SK-N-SH treated with all-trans-retinoic acid at 6 μM for 48 hours (cell line): ENCODE results near the gene IGFBP3.

Source experiments
- BACH2 ChIP-seq: fragments of 250-450 bp; sonication (Bioruptor Pico); IDR thresholded peaks from 2 replicates; pipeline ENCODE4 v1.9.0; 2021; ENCODE audit warnings: mild to moderate bottlenecking, borderline replicate concordance
- CSRNP3 ChIP-seq: fragments of 250-450 bp; sonication (Bioruptor Pico); IDR thresholded peaks from 2 replicates; pipeline ENCODE4 v1.5.1; 2021; ENCODE audit warnings: mild to moderate bottlenecking, moderate library complexity
- RARB ChIP-seq: fragments of 250-450 bp; sonication (Bioruptor Pico); IDR thresholded peaks from 2 replicates; pipeline ENCODE4 v1.8.0; 2021; ENCODE audit warnings: mild to moderate bottlenecking, moderate library complexity
- TCF4 ChIP-seq: fragments of 250-450 bp; sonication (Bioruptor Pico); IDR thresholded peaks from 2 replicates; pipeline ENCODE4 v1.8.0; 2021; ENCODE audit warnings: mild to moderate bottlenecking, moderate library complexity, borderline replicate concordance
- ZFP30 ChIP-seq: fragments of 450-650 bp; formaldehyde crosslinking; IDR thresholded peaks from 2 replicates; pipeline ENCODE4 v1.5.0; 2022; ENCODE audit warnings: mild to moderate bottlenecking, moderate library complexity
- ZNF8 ChIP-seq: fragments of 450-650 bp; formaldehyde crosslinking; IDR thresholded peaks from 2 replicates; pipeline ENCODE4 v1.5.0; 2020; ENCODE audit warnings: mild to moderate bottlenecking, moderate library complexity
- TF ChIP-seq, protein P1 (sequence below): fragments of 250-450 bp; sonication (Bioruptor Pico); IDR thresholded peaks from 2 replicates; pipeline ENCODE4 v1.5.0; 2020; ENCODE audit warnings: mild to moderate bottlenecking, moderate library complexity

- TF ChIP-seq ZNF8 (CRISPR knock-in tag) = no peak
- TF ChIP-seq, protein P1, sequence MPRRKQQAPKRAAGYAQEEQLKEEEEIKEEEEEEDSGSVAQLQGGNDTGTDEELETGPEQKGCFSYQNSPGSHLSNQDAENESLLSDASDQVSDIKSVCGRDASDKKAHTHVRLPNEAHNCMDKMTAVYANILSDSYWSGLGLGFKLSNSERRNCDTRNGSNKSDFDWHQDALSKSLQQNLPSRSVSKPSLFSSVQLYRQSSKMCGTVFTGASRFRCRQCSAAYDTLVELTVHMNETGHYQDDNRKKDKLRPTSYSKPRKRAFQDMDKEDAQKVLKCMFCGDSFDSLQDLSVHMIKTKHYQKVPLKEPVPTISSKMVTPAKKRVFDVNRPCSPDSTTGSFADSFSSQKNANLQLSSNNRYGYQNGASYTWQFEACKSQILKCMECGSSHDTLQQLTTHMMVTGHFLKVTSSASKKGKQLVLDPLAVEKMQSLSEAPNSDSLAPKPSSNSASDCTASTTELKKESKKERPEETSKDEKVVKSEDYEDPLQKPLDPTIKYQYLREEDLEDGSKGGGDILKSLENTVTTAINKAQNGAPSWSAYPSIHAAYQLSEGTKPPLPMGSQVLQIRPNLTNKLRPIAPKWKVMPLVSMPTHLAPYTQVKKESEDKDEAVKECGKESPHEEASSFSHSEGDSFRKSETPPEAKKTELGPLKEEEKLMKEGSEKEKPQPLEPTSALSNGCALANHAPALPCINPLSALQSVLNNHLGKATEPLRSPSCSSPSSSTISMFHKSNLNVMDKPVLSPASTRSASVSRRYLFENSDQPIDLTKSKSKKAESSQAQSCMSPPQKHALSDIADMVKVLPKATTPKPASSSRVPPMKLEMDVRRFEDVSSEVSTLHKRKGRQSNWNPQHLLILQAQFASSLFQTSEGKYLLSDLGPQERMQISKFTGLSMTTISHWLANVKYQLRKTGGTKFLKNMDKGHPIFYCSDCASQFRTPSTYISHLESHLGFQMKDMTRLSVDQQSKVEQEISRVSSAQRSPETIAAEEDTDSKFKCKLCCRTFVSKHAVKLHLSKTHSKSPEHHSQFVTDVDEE (CRISPR knock-in tag) = no peak
- TF ChIP-seq ZFP30 = no peak
- no peak for TF ChIP-seq BACH2
- no peak for TF ChIP-seq CSRNP3 (CRISPR knock-in tag)
- TF ChIP-seq RARB (CRISPR knock-in tag) = no peak
- no peak for TF ChIP-seq TCF4 (CRISPR knock-in tag)
Measured at GRCh38 chr7:45924283-45924682, 3.2 kb upstream of the IGFBP3 start.
